Measurements from ENCODE around the gene SPTSSB. TPM values are rescaled to one million over a fixed set of nuclear protein-coding genes. Genes with fewer than 3 reads are reported as not detected.
A peak's percentile ranks its signal among the peaks of the same experiment; 100 is the strongest.

Gene SPTSSB
- total and polyA plus RNA-seq, 3 experiments from 2014 or later, result 9.5 TPM; not detected in 2

- Mint-ChIP-seq H3K9me3 (peaks cover under 1 to 7% (median 3%) of the 10 kb centered on the region in 5 donors), H3K36me3 (peaks cover 0 to 10% (median 0%) of the 10 kb centered on the region in 3 donors), H3K27ac (no peak overlapping the region), H3K27me3 (peaks cover 0 to 18% of the 10 kb centered on the region in 2 donors), H3K4me1 (peaks cover 45 to 54% (median 45%) of the 10 kb centered on the region in 3 donors), H3K4me3 (no peak overlapping the region)
- Histone ChIP-seq H3K4me1 (ENCODE audit: insufficient read depth, low read length) (peaks cover 29% of the 10 kb centered on the region), H3K4me3 (ENCODE audit: low read length) (no peak overlapping the region), H3K27ac (ENCODE audit: low read depth, low read length) (no peak overlapping the region), H3K9me3 (ENCODE audit: low read length) (peaks cover under 1% of the 10 kb centered on the region), H3K27me3 (ENCODE audit: insufficient read depth, low read length, poor library complexity, severe bottlenecking) (peaks cover 8% of the 10 kb centered on the region), H3K36me3 (ENCODE audit: insufficient read depth, low read length) (no peaks in the 10 kb centered on the region)
- ChIA-PET POLR2A (no interaction called here), CTCF (no interaction called here)
- no peak for DNase-seq
Measured at GRCh38 chr3:161316006-161316689, 55.2 kb downstream of the SPTSSB start.

DNA sequence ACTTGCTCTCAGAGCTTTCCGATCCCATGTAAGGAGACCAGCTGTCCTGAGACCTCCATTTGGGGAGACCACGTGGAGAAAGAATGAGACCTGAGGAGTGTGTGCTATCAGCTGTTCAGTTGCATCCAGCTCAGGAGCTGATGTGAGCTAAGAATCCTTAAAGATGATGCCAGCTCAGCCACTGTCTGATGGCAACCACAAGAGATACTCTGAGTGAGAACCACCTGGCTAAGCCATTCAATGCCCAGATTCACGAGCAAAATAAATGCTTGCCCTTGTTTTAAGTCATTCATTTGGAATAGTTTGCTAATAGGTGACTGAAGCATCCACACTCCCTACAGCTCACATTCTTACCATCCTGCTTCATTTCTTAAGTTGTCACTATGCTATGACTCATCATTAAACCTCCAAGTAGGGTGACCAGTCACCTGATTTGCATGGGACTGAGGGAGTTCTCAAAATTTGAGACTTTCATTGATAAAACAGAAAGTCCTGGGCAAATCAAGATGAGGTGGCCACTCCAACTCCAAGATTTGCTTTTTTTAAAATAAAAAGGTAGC is 56.4 kb downstream of the SPTSSB start:
- no peak for DNase-seq
- Histone ChIP-seq H3K4me3 (ENCODE audit: low read length) (no peak overlapping the region), H3K27me3 (ENCODE audit: insufficient read depth, low read length, poor library complexity, severe bottlenecking) (peaks cover 6% of the 10 kb centered on the region), H3K4me1 (ENCODE audit: insufficient read depth, low read length) (peaks cover 41% of the 10 kb centered on the region), H3K36me3 (ENCODE audit: insufficient read depth, low read length) (no peaks in the 10 kb centered on the region), H3K27ac (ENCODE audit: low read depth, low read length) (no peak overlapping the region), H3K9me3 (ENCODE audit: low read length) (no peaks in the 10 kb centered on the region)
- Mint-ChIP-seq H3K36me3 (peaks cover 0 to 3% (median 0%) of the 10 kb centered on the region in 3 donors), H3K27me3 (peaks cover 2 to 18% of the 10 kb centered on the region in 2 donors), H3K27ac (no peak overlapping the region), H3K4me1 (peaks cover 58 to 66% (median 58%) of the 10 kb centered on the region in 3 donors), H3K4me3 (no peak overlapping the region), H3K9me3 (no peaks in the 10 kb centered on the region)
- POLR2A ChIA-PET, result no interaction called here
- CTCF ChIA-PET, result interaction anchor here (1.0 to 1.6 kb wide), 2 partner anchors 9 to 94 kb away, joined by 3 to 7 read pairs; no protein-coding TSS in a partner anchor

GRCh38 chr3:161310649-161311423 is 60.5 kb downstream of the SPTSSB start:
- Mint-ChIP-seq H3K4me1 (peaks cover 63 to 73% (median 65%) of the 10 kb centered on the region in 3 donors), H3K27me3 (peaks cover 2 to 4% of the 10 kb centered on the region in 2 donors)

DNA sequence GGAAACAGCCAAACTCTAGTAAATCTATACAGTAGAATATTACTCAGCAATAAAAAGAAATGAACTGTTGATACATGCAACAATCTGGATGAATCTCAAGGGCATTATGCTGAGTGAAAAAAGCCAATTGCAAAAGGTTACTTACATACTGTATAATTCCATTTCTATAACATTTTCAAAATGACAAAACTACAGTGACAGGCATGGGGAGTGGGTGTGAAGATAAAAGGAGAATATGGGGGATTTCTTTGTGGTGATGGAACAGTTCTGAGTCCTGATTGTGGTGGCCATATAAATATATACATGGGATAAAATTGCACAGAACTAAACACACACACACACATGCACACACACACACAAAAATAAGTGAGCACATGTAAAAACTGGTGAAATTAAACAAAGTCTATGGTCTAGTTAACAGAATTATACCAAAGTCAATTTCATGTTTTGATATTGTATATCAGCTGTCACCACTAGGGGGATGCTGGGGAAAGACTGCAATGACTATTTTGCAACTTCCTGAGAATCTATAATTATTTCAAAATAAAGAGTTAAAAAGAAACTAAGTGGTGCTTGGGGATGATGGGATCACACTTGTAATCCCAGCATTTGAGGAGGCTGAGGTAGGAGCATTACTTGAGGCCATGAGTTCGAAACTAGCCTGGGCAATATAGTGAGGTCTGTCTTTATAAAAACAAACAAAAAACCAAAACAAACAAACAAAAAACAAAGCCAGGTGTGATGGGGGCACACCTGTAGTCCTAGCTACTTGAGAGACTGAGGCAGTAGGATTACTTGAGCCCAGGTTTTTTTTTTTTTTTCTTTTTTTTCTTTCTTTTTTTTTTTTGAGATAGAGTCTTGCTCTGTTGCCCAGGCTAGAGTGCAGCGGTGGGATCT is 66.0 kb downstream of the SPTSSB start:
- H3K4me1 Mint-ChIP-seq, result peaks cover 29 to 36% (median 31%) of the 10 kb centered on the region in 3 donors
- ChIA-PET POLR2A (no interaction called here), CTCF (interaction anchor here (0.9 to 2.6 kb wide), 15 partner anchors 10 to 116 kb away, joined by 3 to 7 read pairs (median 4); no protein-coding TSS in a partner anchor)
- H3K9me3 Mint-ChIP-seq, result peaks cover 4 to 13% (median 9%) of the 10 kb centered on the region in 5 donors
- DNase-seq, result peak in 2 of 5 donors; percentile 14 to 22
- peaks cover 20% of the 10 kb centered on the region for H3K4me1 ChIP-seq (ENCODE audit: insufficient read depth, low read length)
- H3K36me3 Mint-ChIP-seq, result peaks cover 0 to 22% (median 2%) of the 10 kb centered on the region in 3 donors
- H3K4me3 Mint-ChIP-seq, result peak overlapping the region in 1 of 7 donors; percentile 46
- no peak overlapping the region for H3K4me3 ChIP-seq (ENCODE audit: low read length)
- no peak overlapping the region for H3K27ac ChIP-seq (ENCODE audit: low read depth, low read length)
- H3K27me3 ChIP-seq (ENCODE audit: insufficient read depth, low read length, poor library complexity, severe bottlenecking), result no peaks in the 10 kb centered on the region
- peaks cover 4% of the 10 kb centered on the region for H3K9me3 ChIP-seq (ENCODE audit: low read length)
- no peaks in the 10 kb centered on the region for H3K36me3 ChIP-seq (ENCODE audit: insufficient read depth, low read length)
- no peak overlapping the region for H3K27ac Mint-ChIP-seq
- H3K27me3 Mint-ChIP-seq, result peaks cover 4 to 9% of the 10 kb centered on the region in 2 donors

More at GRCh38 chr3:161310649-161311423, 60.5 kb downstream of the SPTSSB start:
- no peaks in the 10 kb centered on the region for H3K27me3 ChIP-seq (ENCODE audit: insufficient read depth, low read length, poor library complexity, severe bottlenecking)
- no peaks in the 10 kb centered on the region for H3K36me3 ChIP-seq (ENCODE audit: insufficient read depth, low read length)
- peak; percentile 11 to 85 (median 75) for DNase-seq
- H3K9me3 ChIP-seq (ENCODE audit: low read length), result peaks cover 4% of the 10 kb centered on the region
- H3K9me3 Mint-ChIP-seq, result peaks cover 4 to 13% (median 9%) of the 10 kb centered on the region in 5 donors
- H3K27ac ChIP-seq (ENCODE audit: low read depth, low read length), result no peak overlapping the region
- peaks cover 56% of the 10 kb centered on the region for H3K4me1 ChIP-seq (ENCODE audit: insufficient read depth, low read length)
- H3K4me3 ChIP-seq (ENCODE audit: low read length), result no peak overlapping the region
- H3K36me3 Mint-ChIP-seq, result peaks cover 0 to 11% (median 2%) of the 10 kb centered on the region in 3 donors
- H3K27ac Mint-ChIP-seq, result peak overlapping the region in 7 of 8 donors; percentile 46 to 97 (median 80)
- H3K4me3 Mint-ChIP-seq, result peak overlapping the region; percentile 10 to 67 (median 51)
- ChIA-PET POLR2A (interaction anchor here (0.7 to 2.9 kb wide), 2 partner anchors 39 to 555 kb away, joined by 3 to 10 read pairs; no protein-coding TSS in a partner anchor), CTCF (interaction anchor here (1.0 to 2.2 kb wide), 3 partner anchors 9 to 97 kb away, joined by 3 to 5 read pairs (median 4); no protein-coding TSS in a partner anchor)

GRCh38 chr3:161296814-161297213 is 74.5 kb downstream of the SPTSSB start:
- H3K27ac Mint-ChIP-seq, result no peak overlapping the region
- H3K9me3 Mint-ChIP-seq, result peaks cover 24 to 32% (median 30%) of the 10 kb centered on the region in 5 donors
- H3K4me3 Mint-ChIP-seq, result no peak overlapping the region
- ChIA-PET POLR2A (no interaction called here), CTCF (no interaction called here)
- no peaks in the 10 kb centered on the region for H3K27me3 ChIP-seq (ENCODE audit: insufficient read depth, low read length, poor library complexity, severe bottlenecking)
- H3K9me3 ChIP-seq (ENCODE audit: low read length), result peaks cover 18% of the 10 kb centered on the region
- no peak overlapping the region for H3K27ac ChIP-seq (ENCODE audit: low read depth, low read length)
- H3K27me3 Mint-ChIP-seq, result peaks cover 13% of the 10 kb centered on the region in 2 donors
- H3K4me1 ChIP-seq (ENCODE audit: insufficient read depth, low read length), result no peaks in the 10 kb centered on the region
- no peaks in the 10 kb centered on the region for H3K4me1 Mint-ChIP-seq
- peaks cover 3 to 34% (median 6%) of the 10 kb centered on the region in 3 donors for H3K36me3 Mint-ChIP-seq
- no peak overlapping the region for H3K4me3 ChIP-seq (ENCODE audit: low read length)
- H3K36me3 ChIP-seq (ENCODE audit: insufficient read depth, low read length), result no peaks in the 10 kb centered on the region
- no peak for DNase-seq

DNA sequence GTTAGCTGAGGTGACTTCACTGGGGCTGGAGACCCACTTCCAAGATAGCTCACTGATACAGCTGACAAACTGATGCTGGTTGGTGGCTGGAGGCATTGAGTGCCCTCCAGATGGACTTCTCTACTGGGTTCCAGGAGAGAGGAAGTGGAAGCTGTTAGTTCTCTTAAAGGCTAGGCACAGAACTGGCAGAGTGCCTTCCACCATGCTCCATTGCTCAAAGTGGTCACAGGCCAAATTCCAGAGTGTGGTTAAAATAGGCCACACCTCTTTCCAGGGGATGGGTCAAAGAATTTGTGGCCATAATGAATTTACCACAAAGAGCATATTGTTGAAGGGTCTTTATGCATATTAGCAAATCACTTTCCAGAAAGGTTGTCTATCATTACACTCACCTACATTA is 76.0 kb downstream of the SPTSSB start:
- Histone ChIP-seq H3K4me3 (ENCODE audit: low read length) (no peak overlapping the region), H3K4me1 (ENCODE audit: insufficient read depth, low read length) (no peaks in the 10 kb centered on the region), H3K27ac (ENCODE audit: low read depth, low read length) (no peak overlapping the region), H3K9me3 (ENCODE audit: low read length) (peaks cover 18% of the 10 kb centered on the region), H3K36me3 (ENCODE audit: insufficient read depth, low read length) (no peaks in the 10 kb centered on the region), H3K27me3 (ENCODE audit: insufficient read depth, low read length, poor library complexity, severe bottlenecking) (no peaks in the 10 kb centered on the region)
- no peak overlapping the region for H3K27ac Mint-ChIP-seq
- H3K4me3 Mint-ChIP-seq, result no peak overlapping the region
- no peak for DNase-seq
- H3K9me3 Mint-ChIP-seq, result peaks cover 24 to 32% (median 28%) of the 10 kb centered on the region in 5 donors
- peaks cover 3 to 29% (median 6%) of the 10 kb centered on the region in 3 donors for H3K36me3 Mint-ChIP-seq
- H3K27me3 Mint-ChIP-seq, result peaks cover 11 to 19% of the 10 kb centered on the region in 2 donors
- ChIA-PET CTCF (no interaction called here), POLR2A (no interaction called here)
- H3K4me1 Mint-ChIP-seq, result no peaks in the 10 kb centered on the region
